GM21723 (cell line): ENCODE results near the gene NABP1.

ENCODE experiments used
- ATAC-seq: cut with Tn5 transposase; IDR thresholded peaks from one replicate; pipeline ENCODE4 v1.9.1; 2021; ENCODE audit warnings: mild to moderate bottlenecking, moderate library complexity; ENCODE audit not compliant: unreplicated experiment

The NABP1 gene

GRCh38 chr2:191678437-191679100, 633 bp downstream of the NABP1 start:
- ATAC-seq = peak; percentile 8

GRCh38 chr2:191679818-191680600, 2.1 kb downstream of the NABP1 start:
- peak; percentile 34 for ATAC-seq

- no peak for ATAC-seq
These were observed 2.7 kb downstream of the NABP1 start for GRCh38 chr2:191680639-191681038.

GRCh38 chr2:191682126-191682525, 4.2 kb downstream of the NABP1 start:
- ATAC-seq = no peak

GRCh38 chr2:191686066-191686465, 8.1 kb downstream of the NABP1 start:
- ATAC-seq = no peak

GRCh38 chr2:191686729-191687128, 8.8 kb downstream of the NABP1 start:
- no peak for ATAC-seq

GRCh38 chr2:191687867-191688266, 9.9 kb downstream of the NABP1 start:
- ATAC-seq = no peak

- ATAC-seq = no peak
These were observed 11.2 kb downstream of the NABP1 start for GRCh38 chr2:191688934-191689695.

- no peak for ATAC-seq
These were observed 12.4 kb downstream of the NABP1 start for GRCh38 chr2:191690327-191690726.

GRCh38 chr2:191691016-191691735, 13.2 kb downstream of the NABP1 start:
- ATAC-seq = peak; percentile 82

GRCh38 chr2:191691898-191692297, 14.0 kb downstream of the NABP1 start:
- no peak for ATAC-seq

GRCh38 chr2:191692502-191693115, 14.7 kb downstream of the NABP1 start:
- no peak for ATAC-seq

- ATAC-seq = no peak
These were observed 15.2 kb downstream of the NABP1 start for GRCh38 chr2:191693166-191693565.

GRCh38 chr2:191693778-191694177, 15.8 kb downstream of the NABP1 start:
- ATAC-seq = no peak

- ATAC-seq = no peak
These were observed 18.1 kb downstream of the NABP1 start for GRCh38 chr2:191696001-191696400.

GRCh38 chr2:191696966-191697365, 19.0 kb downstream of the NABP1 start:
- ATAC-seq = no peak

GRCh38 chr2:191697870-191698269, 19.9 kb downstream of the NABP1 start:
- ATAC-seq = no peak

GRCh38 chr2:191699341-191699945, 21.5 kb downstream of the NABP1 start:
- no peak for ATAC-seq

GRCh38 chr2:191701029-191701428, 23.1 kb downstream of the NABP1 start:
- no peak for ATAC-seq

GRCh38 chr2:191701696-191702095, 23.8 kb downstream of the NABP1 start:
- no peak for ATAC-seq
